NCI-H146 (cell line): ENCODE measurements around the gene COL4A6.
A peak's percentile ranks its signal among the peaks of the same experiment; 100 is the strongest.
"Not testable (repeated sequence)": the region's sequence is repeated elsewhere in the genome, so short reads cannot be mapped to it uniquely, and the experiment has no call there.

Experiments
- DNase-seq: peaks from one replicate; lab custom pipeline; 2025; lab: John Stamatoyannopoulos, UW

The COL4A6 gene

GRCh38 chrX:108399418-108400165, 38.6 kb downstream of the COL4A6 start:
- peak; percentile 51 for DNase-seq

- DNase-seq: no peak
These were observed 40.4 kb downstream of the COL4A6 start for GRCh38 chrX:108397627-108398391.

- DNase-seq: no peak
These were observed 41.2 kb downstream of the COL4A6 start for GRCh38 chrX:108396986-108397385.

GRCh38 chrX:108396188-108396891, 41.9 kb downstream of the COL4A6 start:
- no peak for DNase-seq

GRCh38 chrX:108390976-108391717, 47.1 kb downstream of the COL4A6 start:
- DNase-seq: not testable (repeated sequence)

DNA sequence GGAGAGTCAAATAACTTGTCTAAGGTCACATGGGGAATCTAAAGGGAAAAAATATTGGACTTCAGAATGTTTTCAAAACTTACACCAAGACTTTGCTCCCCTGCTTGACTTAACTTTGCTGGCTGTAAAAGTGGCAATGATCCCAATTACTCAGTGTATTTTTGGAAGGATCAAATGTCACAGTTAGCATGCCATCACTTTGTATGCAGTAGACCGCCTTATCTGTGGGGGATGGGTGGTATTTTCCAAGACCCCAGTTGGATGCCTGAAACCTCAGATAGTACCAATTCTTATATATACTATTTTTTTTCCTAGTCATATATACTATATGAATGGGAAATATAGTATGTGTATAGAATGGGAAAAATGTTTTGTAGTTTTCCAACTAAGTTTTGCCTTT, 53.4 kb downstream of the COL4A6 start:
- DNase-seq: no peak

GRCh38 chrX:108380222-108380621, 58.0 kb downstream of the COL4A6 start:
- no peak for DNase-seq

DNA sequence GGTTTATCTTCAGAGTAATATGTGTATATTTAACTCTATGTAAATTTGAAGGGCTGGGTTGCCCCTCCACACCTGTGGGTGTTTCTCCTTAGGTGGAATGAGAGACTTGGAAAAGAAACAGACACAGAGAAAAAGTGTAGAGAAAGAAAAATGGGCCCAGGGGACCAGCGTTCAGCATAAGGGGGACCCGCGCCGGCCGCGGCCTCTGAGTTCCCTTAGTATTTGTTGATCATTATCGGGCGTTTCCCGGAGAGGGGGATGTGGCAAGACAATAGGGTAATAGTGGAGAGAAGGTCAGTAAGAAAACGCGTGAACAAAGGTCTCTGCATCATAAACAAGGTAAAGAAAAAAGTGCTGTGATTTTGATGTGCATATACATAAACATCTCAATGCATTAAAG, 61.4 kb downstream of the COL4A6 start:
- DNase-seq: peak; percentile 36

GRCh38 chrX:108375591-108375990, 62.6 kb downstream of the COL4A6 start:
- DNase-seq: peak; percentile 83

- no peak for DNase-seq
These were observed 71.4 kb downstream of the COL4A6 start for GRCh38 chrX:108366644-108367406.

GRCh38 chrX:108362026-108362425, 76.2 kb downstream of the COL4A6 start:
- DNase-seq: peak; percentile 52

GRCh38 chrX:108361316-108361715, 76.9 kb downstream of the COL4A6 start:
- no peak for DNase-seq

GRCh38 chrX:108359806-108360602, 78.2 kb downstream of the COL4A6 start:
- DNase-seq: no peak

- DNase-seq: no peak
These were observed 84.8 kb downstream of the COL4A6 start for GRCh38 chrX:108353452-108353851.

GRCh38 chrX:108349210-108349609, 89.0 kb downstream of the COL4A6 start:
- no peak for DNase-seq

- no peak for DNase-seq
These were observed 89.7 kb downstream of the COL4A6 start for GRCh38 chrX:108348525-108348924.

DNA sequence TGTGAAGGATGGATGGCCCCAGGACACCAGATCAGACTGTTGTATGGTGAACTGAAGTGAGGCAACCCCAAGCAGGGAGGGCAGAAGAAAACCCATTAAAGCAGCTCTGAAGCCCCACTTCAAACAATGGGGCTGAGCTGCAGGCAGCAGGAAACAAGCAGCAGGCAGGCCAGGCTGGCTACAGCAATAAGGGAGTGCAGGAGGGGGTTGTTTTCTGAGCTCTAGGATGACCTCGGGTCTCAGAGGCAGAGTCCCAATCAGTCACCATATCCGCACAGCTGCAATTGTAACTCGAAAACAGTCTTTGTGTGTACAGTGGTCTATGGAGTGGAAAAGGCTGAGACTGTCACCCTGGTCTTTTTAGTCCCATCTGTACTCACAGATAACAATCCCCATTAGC, 90.4 kb downstream of the COL4A6 start:
- peak; percentile 81 for DNase-seq

GRCh38 chrX:108344216-108344615, 94.0 kb downstream of the COL4A6 start:
- DNase-seq: no peak

DNA sequence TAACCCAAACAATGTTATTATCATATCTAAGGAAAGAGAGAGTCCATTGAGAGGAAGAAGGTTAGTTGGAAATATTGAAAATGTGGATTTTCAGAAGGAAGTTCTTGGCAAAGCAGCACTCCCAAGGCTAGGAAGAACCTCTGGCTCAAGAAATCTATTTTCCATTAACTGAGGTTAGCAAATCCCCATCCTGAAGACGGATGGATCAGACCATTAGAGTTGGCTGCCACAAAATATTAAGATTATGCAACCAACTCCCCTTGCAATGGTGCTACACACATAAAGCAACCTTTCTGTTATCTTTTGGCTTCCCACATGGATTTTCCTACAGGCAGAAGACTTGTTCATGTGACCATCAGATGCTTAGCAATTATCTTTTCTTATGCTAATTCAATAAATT, 96.3 kb downstream of the COL4A6 start:
- no peak for DNase-seq

- DNase-seq: no peak
These were observed 105.9 kb downstream of the COL4A6 start for GRCh38 chrX:108332281-108332680.
